GM15510 (cell line): ENCODE data around the gene SMAD6.

Experiments
- POLR2A ChIP-seq: IDR thresholded peaks from 3 replicates; pipeline ENCODE4 v1.6.1; 2011; ENCODE audit warnings: borderline replicate concordance; ENCODE audit not compliant: insufficient read length; ENCODE audit errors: extremely low read depth

The SMAD6 gene

GRCh38 chr15:66786708-66787488 lies 84.9 kb downstream of the SMAD6 start:
- TF ChIP-seq POLR2A, result no peak

DNA sequence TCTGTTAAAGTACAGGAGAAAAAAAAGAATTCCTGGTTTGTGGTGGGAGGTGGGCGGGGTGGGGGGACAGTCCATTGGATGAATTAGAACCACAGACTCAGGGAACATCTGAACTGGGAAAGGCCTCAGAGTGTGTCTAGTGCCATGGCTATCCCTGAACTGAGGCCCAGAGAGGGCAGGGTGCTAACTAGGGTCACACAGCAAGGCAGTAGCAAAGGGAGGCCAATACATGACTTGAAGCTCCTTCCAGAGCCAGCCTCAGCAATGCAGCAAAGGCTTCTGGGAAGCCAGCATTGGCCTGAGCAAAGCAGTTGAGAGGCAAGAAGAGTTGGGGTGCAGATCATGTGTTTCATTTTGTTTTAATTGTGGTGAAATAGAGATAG lies 85.4 kb downstream of the SMAD6 start:
- no peak for TF ChIP-seq POLR2A

DNA sequence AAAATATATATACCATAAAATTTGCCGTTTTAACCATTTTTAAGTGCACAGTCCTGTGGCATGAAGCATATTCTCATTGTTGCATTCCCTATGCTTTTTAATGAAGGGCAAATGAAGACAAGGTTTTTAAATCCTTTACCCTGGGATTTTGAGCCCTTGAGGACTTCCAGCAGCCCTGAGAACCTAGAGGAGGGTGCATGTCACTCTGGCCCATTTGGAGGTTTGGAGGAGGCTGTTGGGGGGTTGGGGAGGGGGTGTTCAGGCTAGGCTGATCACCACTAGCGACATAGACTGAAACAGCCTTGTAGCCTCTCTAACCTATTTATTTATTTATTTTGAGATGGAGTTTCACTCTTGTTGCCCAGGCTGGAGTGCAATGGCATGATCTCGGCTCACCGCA lies 86.0 kb downstream of the SMAD6 start:
- TF ChIP-seq POLR2A, result no peak

- TF ChIP-seq POLR2A, result no peak
Measured at GRCh38 chr15:66789029-66790025, 87.3 kb downstream of the SMAD6 start.

GRCh38 chr15:66795851-66796250 lies 93.8 kb downstream of the SMAD6 start:
- TF ChIP-seq POLR2A, result no peak

DNA sequence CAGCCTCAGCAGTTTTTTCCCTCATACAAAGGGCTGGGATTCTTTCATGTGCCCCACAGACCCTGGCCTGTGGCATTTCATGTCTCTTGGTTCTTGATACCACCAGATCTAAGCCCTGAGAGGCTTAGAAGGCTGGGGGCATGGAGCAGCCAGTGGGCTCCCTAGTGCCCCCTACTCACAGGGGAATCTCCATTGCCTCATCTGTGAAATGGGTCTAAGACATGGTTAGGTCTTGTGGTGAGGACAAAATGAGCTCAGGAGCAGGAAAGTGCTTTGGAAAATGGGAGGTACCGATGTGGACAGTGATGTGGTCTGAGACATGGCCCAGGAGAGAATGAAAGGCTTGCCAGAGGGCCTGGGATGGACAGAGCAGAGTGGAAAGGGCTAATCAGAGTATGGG lies 94.3 kb downstream of the SMAD6 start:
- no peak for TF ChIP-seq POLR2A

- TF ChIP-seq POLR2A, result no peak
Measured at GRCh38 chr15:66797921-66798320, 95.9 kb downstream of the SMAD6 start.

GRCh38 chr15:66798426-66799061 lies 96.5 kb downstream of the SMAD6 start:
- no peak for TF ChIP-seq POLR2A

- TF ChIP-seq POLR2A, result no peak
Measured at GRCh38 chr15:66799242-66799641, 97.2 kb downstream of the SMAD6 start.

DNA sequence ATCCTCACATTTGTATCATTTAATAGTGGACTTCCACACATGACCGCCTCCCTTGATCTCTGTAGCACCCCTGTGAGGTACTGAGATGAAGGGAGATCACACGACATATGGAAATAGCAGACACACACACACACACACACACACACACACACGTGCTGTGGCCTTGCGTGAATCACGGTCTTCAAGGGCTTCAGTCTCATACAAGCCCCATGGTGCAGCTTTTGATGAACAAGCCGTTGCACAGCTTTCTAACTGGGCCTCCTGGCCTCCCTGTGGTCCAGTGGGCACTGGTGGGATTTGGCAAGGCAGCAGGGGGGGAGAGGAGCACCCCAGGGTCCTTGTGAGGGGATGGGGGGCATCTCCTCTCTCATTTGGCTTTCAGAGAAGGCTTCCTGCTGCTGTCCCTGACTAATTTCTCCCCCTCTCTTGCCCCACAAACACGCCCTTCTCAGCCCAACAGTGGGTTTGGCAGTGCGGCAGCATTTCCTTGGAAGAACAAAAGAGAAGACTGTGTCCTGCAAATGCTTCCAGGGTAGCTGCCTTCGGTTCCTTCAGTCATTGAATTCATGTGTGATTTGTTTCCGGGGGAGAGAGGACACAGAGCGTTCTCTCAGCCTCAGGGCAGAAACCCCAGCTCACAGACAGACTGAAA lies 98.7 kb downstream of the SMAD6 start:
- no peak for TF ChIP-seq POLR2A

DNA sequence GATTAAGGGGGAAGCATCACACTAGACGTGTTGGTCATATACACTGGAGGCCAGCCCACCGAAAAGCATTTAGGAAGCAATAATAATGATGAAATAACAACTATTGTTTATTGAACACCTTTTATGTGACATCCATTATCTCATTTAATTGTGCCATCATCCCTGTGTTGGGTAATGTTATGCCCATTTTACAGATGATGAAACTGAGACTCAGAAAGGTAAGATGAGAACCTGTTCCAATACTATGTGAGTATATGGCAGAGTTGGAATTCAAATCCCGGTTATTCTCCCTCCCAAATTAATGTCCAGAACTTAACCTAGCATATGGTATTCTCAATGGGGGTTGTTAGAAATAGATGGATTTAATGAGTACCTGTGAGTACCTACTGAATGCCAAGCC lies 99.2 kb downstream of the SMAD6 start:
- no peak for TF ChIP-seq POLR2A

DNA sequence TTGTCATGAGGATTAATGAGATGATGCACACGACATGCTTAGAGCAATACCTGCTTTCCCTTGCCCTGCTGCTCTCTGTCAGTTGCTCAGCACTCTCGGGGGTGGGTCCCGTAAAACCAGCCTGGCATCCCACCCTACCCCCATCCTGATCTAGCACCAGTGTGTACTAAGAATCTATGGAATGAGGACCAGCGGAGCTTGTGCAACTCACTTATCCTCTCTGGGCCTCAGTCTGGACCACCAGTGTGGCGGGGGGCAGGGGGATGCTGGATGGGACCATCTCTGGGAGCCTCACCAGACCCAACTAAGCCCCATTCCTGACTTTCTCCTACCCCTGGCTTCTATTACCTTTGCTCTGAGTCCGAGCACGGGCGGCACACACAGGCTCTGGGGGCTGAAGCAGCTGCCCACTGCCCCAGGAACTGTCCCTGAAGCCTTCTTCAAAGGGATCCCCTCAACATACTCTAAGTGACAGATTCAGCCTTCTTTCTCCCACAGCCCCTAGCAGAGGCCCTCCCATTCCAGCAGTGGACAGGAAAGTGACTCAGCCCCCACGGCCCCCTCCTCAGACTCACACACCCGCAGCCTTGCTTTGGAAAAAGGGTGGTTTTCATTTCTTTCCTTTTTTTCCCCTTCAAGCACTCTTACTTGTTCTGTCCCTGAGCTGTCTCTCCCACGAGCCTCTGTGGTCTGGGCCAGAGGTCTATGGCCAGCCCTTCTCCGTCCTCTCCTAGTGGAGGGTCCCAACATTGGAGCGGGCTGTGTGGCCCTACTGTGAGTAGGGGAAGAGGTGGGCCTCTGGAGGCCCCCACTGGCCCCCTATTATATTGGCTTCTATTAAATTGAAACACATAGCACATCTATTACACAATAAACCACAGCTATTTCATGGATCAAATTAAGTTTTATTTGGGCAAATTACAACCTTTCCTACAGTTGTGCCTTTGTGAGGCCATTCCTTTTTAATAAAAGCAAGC lies 100.3 kb downstream of the SMAD6 start:
- TF ChIP-seq POLR2A, result no peak

DNA sequence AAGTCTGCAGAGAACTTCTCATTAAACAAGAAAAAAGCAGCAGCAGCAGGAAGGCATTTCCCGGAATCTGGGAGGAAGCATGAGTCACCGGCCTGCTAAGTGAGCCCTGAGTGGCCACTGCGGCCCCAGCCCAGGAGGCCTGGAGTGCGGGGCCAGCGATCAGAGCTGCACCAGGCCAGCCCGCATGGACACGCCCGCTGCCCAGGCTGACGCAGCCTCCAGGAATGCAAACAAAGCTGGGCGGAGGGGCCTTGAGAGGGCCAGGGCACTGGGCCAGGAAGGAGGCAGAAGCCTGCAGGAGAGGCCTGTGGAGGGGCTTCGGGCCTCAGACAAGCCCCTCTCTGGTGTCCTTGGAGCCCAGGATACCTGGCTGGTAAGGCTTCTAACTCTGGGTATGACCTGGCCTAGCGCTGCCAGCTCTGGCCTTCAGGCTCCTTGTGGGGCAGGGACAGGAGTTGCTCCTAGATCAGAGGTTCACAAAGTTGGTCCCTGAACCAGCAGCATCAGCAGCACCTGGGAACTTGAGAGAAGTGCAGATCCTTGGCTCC lies 101.2 kb downstream of the SMAD6 start:
- no peak for TF ChIP-seq POLR2A
